DND-41 (cell line): ENCODE data around the gene ADGRB3.

Experiments used
- ATAC-seq: fragments of 200-7000 bp; cut with Tn5 transposase; 3 replicates; pipeline ENCODE4 v1.9.1; 2021; ENCODE audit warnings: low read depth; ENCODE audit not compliant: insufficient read depth
- DNase-seq: peaks from one replicate; pipeline ENCODE4 v3.0.0-alpha.2; 2020
- H2AFZ ChIP-seq: 2 replicates; pipeline ENCODE4 v1.6.0; 2012; ENCODE audit warnings: low read depth, low read length
- H3K27ac ChIP-seq: 2 replicates; pipeline ENCODE4 v1.5.1; 2012; ENCODE audit warnings: low read length, inconsistent platforms
- H3K27me3 ChIP-seq: fragments of 200-600 bp; sonication (generic); 2 replicates; pipeline ENCODE4 v1.6.0; 2012; ENCODE audit warnings: low read length, mild to moderate bottlenecking, inconsistent platforms; ENCODE audit not compliant: insufficient read depth, poor library complexity
- H3K36me3 ChIP-seq: 2 replicates; pipeline ENCODE4 v1.5.1; 2012; ENCODE audit warnings: low read length, inconsistent platforms; ENCODE audit not compliant: insufficient read depth
- H3K4me1 ChIP-seq: 2 replicates; pipeline ENCODE4 v1.5.1; 2012; ENCODE audit warnings: mild to moderate bottlenecking, low read length; ENCODE audit not compliant: insufficient read depth
- H3K4me2 ChIP-seq: 2 replicates; pipeline ENCODE4 v1.6.0; 2012; ENCODE audit warnings: mild to moderate bottlenecking, moderate library complexity, low read length, inconsistent platforms; ENCODE audit not compliant: insufficient read depth
- H3K4me3 ChIP-seq, 2 experiments: fragments of 200-600 bp in 1 of 2; shearing (Covaris generic) in 1 of 2; 2 replicates each; pipeline ENCODE4 v1.5.1; 2012 to 2016; ENCODE audit warnings: inconsistent platforms in 2 of 2, low read length in 2 of 2, mild to moderate bottlenecking in 2 of 2, low read depth in 1 of 2, moderate library complexity in 1 of 2
- H3K79me2 ChIP-seq: 2 replicates; pipeline ENCODE4 v1.6.0; 2012; ENCODE audit warnings: low read length, inconsistent platforms; ENCODE audit not compliant: insufficient read depth
- H3K9ac ChIP-seq: 2 replicates; pipeline ENCODE4 v1.6.0; 2012; ENCODE audit warnings: low read depth, mild to moderate bottlenecking, inconsistent platforms, low read length, moderate library complexity
- H3K9me3 ChIP-seq: 2 replicates; pipeline ENCODE4 v1.5.1; 2012; ENCODE audit warnings: low read length, moderate library complexity, mild to moderate bottlenecking, inconsistent platforms; ENCODE audit not compliant: insufficient read depth, severe bottlenecking
- H4K20me1 ChIP-seq: 2 replicates; pipeline ENCODE4 v1.6.0; 2012; ENCODE audit warnings: low read length; ENCODE audit not compliant: insufficient read depth
- EZH2 ChIP-seq: IDR thresholded peaks from 3 replicates; pipeline ENCODE4 v1.6.1; 2012; ENCODE audit warnings: borderline replicate concordance, low read depth, mild to moderate bottlenecking, moderate library complexity, low read length, inconsistent platforms; ENCODE audit not compliant: severe bottlenecking
- TF ChIP-seq, protein P1 (sequence below): IDR thresholded peaks from 2 replicates; pipeline ENCODE4 v1.5.1; 2012; ENCODE audit warnings: borderline replicate concordance, low read length, moderate library complexity, mild to moderate bottlenecking; ENCODE audit not compliant: poor library complexity, severe bottlenecking; ENCODE audit errors: extremely low read depth

Gene ADGRB3

DNA sequence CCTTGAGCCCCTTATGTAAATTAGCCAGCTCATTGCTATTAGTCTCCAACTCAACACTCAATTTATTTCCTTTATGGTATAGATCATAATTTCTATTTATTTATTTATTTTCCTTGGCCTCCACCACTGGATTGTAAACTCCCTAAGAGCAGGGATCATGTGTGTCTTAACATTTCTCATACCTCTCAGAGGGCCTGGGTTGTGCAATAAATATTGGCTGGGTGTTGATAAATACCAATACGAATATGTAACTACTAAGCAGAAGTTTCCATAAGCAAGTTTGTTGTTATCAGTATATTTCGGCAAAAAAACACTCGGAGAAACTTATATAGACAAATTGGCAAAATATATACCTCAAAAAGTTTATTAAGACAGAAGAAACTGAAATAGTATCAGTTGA is 257.4 kb downstream of the ADGRB3 start:
- H3K4me1 ChIP-seq, result no peaks in the 10 kb centered on the region
- no peaks in the 10 kb centered on the region for H3K36me3 ChIP-seq
- H3K4me3 ChIP-seq, result no peak overlapping the region
- TF ChIP-seq, protein P1, sequence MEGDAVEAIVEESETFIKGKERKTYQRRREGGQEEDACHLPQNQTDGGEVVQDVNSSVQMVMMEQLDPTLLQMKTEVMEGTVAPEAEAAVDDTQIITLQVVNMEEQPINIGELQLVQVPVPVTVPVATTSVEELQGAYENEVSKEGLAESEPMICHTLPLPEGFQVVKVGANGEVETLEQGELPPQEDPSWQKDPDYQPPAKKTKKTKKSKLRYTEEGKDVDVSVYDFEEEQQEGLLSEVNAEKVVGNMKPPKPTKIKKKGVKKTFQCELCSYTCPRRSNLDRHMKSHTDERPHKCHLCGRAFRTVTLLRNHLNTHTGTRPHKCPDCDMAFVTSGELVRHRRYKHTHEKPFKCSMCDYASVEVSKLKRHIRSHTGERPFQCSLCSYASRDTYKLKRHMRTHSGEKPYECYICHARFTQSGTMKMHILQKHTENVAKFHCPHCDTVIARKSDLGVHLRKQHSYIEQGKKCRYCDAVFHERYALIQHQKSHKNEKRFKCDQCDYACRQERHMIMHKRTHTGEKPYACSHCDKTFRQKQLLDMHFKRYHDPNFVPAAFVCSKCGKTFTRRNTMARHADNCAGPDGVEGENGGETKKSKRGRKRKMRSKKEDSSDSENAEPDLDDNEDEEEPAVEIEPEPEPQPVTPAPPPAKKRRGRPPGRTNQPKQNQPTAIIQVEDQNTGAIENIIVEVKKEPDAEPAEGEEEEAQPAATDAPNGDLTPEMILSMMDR, result no peak
- TF ChIP-seq EZH2, result no peak
- no peak overlapping the region for H2AFZ ChIP-seq
- H3K4me2 ChIP-seq, result no peak overlapping the region
- no peaks in the 10 kb centered on the region for H3K27me3 ChIP-seq
- no peak overlapping the region for H3K27ac ChIP-seq
- H3K9ac ChIP-seq, result no peak overlapping the region
- H3K79me2 ChIP-seq, result no peaks in the 10 kb centered on the region
- no peaks in the 10 kb centered on the region for H4K20me1 ChIP-seq
- no peaks in the 10 kb centered on the region for H3K9me3 ChIP-seq
- ATAC-seq (no peak), DNase-seq (no peak)

DNA sequence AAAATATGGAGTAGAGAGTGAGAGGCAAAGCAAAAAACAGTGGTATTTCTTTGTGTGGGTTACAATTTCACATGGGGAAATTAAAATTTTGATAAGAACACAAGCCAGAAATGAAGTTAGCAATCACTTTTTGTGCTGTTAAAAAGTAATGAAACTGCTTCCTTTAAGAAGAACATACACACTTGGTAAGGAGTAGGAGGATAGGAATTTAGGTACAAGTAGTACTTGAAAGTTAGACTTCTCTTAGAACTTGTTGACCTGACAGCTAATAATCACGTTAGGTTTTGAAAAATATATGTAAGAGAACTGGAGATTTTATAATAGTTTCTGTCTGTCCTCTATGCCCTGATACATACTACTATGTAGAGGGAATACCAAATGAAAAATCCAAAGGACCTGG is 260.8 kb downstream of the ADGRB3 start:
- no peak overlapping the region for H3K4me3 ChIP-seq
- DNase-seq (no peak), ATAC-seq (no peak)
- H3K36me3 ChIP-seq, result no peaks in the 10 kb centered on the region
- no peaks in the 10 kb centered on the region for H3K9me3 ChIP-seq
- H4K20me1 ChIP-seq, result no peaks in the 10 kb centered on the region
- no peaks in the 10 kb centered on the region for H3K27me3 ChIP-seq
- no peak overlapping the region for H3K4me2 ChIP-seq
- no peak overlapping the region for H3K27ac ChIP-seq
- H3K79me2 ChIP-seq, result no peaks in the 10 kb centered on the region
- H2AFZ ChIP-seq, result no peak overlapping the region
- TF ChIP-seq EZH2, result no peak
- TF ChIP-seq, protein P1, result no peak
- no peaks in the 10 kb centered on the region for H3K4me1 ChIP-seq
- H3K9ac ChIP-seq, result no peak overlapping the region

DNA sequence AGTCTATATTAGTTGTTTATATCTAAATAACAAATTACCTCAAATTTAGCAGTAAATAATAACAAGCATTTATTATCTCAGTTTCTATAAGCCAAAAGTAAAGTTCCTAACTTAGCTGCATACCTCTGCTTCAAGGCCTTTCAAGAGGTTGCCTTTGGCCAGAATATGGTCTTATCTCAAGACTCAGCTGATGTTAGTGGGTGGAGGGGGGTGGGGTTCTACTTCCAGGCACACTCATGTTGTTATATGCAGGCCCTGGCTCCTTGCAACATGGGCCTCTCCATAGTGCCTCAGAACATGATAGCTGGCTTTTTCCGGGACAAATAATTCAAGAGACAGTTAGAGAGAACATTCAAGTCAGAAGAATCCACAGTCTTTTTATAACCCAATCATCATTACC is 266.0 kb downstream of the ADGRB3 start:
- no peak for TF ChIP-seq EZH2
- TF ChIP-seq, protein P1, result no peak
- DNase-seq, result no peak
- no peaks in the 10 kb centered on the region for H4K20me1 ChIP-seq
- H3K27ac ChIP-seq, result no peak overlapping the region
- no peaks in the 10 kb centered on the region for H3K4me1 ChIP-seq
- H3K27me3 ChIP-seq, result no peaks in the 10 kb centered on the region
- H2AFZ ChIP-seq, result no peak overlapping the region
- no peak overlapping the region for H3K9ac ChIP-seq
- no peaks in the 10 kb centered on the region for H3K79me2 ChIP-seq
- no peak for ATAC-seq
- no peak overlapping the region for H3K4me3 ChIP-seq
- H3K36me3 ChIP-seq, result no peaks in the 10 kb centered on the region
- no peaks in the 10 kb centered on the region for H3K9me3 ChIP-seq
- H3K4me2 ChIP-seq, result no peak overlapping the region

DNA sequence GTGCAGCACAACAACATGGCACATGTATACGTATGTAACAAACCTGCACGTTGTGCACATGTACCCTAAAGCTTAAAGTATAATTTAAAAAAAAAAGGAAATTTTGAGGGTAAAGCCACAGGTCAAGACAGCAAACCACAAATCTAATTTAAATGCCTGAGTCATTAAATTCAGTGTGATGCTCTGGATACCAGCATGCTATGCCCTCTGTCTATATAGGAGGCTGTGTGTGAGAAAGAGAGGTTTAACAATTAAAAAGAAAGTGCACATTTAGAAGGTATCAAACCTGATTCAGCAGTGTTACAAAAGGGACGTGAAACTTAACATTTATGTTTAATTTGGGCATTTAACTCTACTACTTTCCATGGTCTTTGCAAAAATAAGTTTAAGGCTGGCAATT is 276.3 kb downstream of the ADGRB3 start:
- DNase-seq (no peak), ATAC-seq (no peak)
- Histone ChIP-seq H3K27ac (no peak overlapping the region), H3K4me1 (no peaks in the 10 kb centered on the region), H3K79me2 (no peaks in the 10 kb centered on the region), H3K4me2 (no peak overlapping the region), H2AFZ (no peak overlapping the region), H4K20me1 (no peaks in the 10 kb centered on the region), H3K9me3 (no peaks in the 10 kb centered on the region), H3K27me3 (no peaks in the 10 kb centered on the region), H3K4me3 (no peak overlapping the region), H3K9ac (no peak overlapping the region), H3K36me3 (no peaks in the 10 kb centered on the region)
- TF ChIP-seq EZH2, result no peak
- TF ChIP-seq, protein P1, result no peak
